SH-SY5Y (cell line): ENCODE results near the gene MS4A13.

Experiments used
- GATA2 ChIP-seq: IDR thresholded peaks from 2 replicates; pipeline ENCODE4 v1.6.1; 2011; ENCODE audit warnings: mild to moderate bottlenecking, low read depth, low read length
- GATA3 ChIP-seq: IDR thresholded peaks from 2 replicates; pipeline ENCODE4 v1.6.1; 2011; ENCODE audit warnings: low read depth, mild to moderate bottlenecking, low read length, moderate library complexity

Gene MS4A13

DNA sequence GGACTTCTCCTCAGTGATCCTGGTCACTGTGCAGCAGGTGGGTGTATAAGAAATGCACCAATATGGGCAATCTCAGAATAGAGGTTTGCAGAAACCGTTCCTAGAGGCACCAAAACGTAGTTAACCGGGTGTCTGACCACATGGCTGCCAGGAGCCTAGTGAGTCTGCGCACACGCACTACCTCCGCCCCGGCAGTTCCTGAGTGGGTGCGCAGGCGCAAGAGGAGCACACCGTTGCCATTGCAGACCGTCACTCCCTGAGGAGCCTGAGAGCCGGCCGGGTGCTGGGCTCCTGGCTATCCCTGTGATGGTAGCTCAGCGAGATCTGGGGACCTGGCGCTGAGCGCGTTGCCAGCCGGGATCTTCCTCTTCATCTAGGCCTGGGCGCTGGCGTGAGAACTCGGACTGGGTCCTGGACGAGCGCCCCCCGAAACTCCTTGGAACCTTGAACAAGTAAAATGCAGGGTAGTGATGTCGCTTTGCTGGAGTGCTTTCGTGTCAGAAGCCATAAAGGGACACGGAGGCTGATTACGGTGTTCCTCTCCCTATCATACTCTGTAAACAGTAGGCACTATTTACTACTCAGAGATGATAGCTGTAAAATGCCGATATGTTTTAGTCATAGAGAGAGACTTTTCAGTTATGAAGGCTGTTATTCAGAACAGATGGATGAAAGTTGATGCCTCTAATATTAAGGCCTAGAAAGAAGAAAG is at the start of gene MS4A13:
MS4A13 (plus strand) TSS at position 249 of the 712 bp plus-strand sequence. CDS start 2,692 bp downstream, outside the sequence.
- TF ChIP-seq GATA2, result no peak
- no peak for TF ChIP-seq GATA3

DNA sequence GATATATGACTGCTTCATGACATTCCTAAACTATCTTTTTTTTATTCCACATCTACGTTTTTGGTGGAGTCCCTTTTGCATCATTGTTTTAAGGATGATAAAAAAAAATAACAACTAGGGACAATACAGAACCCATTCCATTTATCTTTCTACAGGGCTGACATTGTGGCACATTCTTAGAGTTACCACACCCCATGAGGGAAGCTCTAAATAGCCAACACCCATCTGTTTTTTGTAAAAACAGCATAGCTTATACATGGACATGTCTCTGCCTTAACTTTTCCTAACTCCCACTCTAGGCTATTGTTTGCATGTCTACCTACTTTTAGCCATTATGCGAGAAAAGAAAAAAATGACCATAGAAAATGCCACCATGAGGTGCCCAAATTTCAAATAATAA is 46.4 kb upstream of the MS4A13 start:
- TF ChIP-seq GATA2 (no peak), GATA3 (no peak)

- no peak for TF ChIP-seq GATA3
- no peak for TF ChIP-seq GATA2
Measured at GRCh38 chr11:60469723-60470122, 45.5 kb upstream of the MS4A13 start.

DNA sequence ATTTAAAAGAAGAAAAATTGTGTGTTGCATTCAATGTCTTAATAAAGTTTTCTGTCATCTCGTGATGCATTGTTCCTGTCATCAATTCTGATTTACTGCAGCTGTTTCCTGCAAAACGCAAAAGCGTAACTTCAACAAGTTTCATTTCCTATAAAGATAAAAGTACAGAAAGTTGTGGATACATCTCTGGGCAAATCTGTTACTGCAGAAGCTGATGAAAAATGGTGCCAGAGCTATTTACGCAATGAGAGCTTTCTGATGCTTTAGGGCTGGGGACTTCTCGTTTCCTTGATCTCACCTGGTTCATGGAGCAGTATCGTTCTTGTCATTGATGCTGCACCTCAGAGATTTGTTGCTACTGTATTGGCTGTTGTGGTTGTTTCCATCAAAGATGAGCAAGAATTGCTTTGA is 38.2 kb upstream of the MS4A13 start:
- no peak for TF ChIP-seq GATA3
- no peak for TF ChIP-seq GATA2

DNA sequence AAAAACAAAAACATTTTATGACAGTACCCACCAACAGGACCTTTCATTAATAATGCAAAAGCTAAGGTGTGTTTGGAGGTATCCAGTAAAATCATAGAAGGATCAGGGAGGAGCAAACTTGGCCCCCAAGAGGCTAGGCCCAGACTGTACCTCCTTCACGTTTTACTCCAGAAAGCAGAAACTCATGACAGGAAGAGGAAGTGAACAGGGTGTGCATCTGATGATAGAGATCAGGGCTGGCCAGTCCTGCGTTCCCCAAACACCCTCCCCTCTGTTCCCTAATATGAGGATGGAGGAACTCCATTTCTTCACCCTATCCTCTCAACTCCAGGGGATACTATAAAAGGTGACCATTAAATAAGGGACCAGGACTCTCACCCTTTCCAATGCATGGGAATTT is 32.8 kb upstream of the MS4A13 start:
- TF ChIP-seq GATA3 (no peak), GATA2 (no peak)

GRCh38 chr11:60485987-60486386 is 29.2 kb upstream of the MS4A13 start:
- TF ChIP-seq GATA2 (no peak), GATA3 (no peak)

GRCh38 chr11:60492488-60493009 is 22.6 kb upstream of the MS4A13 start, which contains the start of gene MS4A12:
TSS of gene MS4A12 (plus strand) at chr11:60492778. CDS start at chr11:60497319, 4,541 bp downstream.
- no peak for TF ChIP-seq GATA2

- TF ChIP-seq GATA2 (no peak), GATA3 (no peak)
Measured at GRCh38 chr11:60493454-60493853, 21.7 kb upstream of the MS4A13 start.

GRCh38 chr11:60498399-60498798 is 16.8 kb upstream of the MS4A13 start:
- no peak for TF ChIP-seq GATA3
- no peak for TF ChIP-seq GATA2

DNA sequence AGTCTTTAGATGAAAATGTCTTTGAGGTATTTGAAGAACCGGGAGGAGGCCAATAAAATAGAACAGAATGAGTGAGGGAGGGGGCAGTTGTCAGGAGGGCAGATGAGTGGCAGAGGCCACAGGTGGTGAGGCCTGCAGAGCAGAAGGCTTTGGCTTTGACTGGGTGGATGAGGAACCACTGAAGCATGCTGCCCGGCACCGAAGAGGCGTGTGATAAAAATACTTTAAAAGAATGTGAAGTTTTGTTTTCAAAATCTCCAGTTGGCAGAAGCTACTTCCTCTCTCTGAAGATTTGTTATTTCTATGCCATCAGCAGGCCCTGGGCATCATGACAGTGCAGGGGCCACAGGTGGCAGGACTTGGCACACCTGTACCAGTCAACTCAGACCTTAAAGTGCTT is 16.3 kb upstream of the MS4A13 start:
- TF ChIP-seq GATA2, result no peak
- no peak for TF ChIP-seq GATA3

DNA sequence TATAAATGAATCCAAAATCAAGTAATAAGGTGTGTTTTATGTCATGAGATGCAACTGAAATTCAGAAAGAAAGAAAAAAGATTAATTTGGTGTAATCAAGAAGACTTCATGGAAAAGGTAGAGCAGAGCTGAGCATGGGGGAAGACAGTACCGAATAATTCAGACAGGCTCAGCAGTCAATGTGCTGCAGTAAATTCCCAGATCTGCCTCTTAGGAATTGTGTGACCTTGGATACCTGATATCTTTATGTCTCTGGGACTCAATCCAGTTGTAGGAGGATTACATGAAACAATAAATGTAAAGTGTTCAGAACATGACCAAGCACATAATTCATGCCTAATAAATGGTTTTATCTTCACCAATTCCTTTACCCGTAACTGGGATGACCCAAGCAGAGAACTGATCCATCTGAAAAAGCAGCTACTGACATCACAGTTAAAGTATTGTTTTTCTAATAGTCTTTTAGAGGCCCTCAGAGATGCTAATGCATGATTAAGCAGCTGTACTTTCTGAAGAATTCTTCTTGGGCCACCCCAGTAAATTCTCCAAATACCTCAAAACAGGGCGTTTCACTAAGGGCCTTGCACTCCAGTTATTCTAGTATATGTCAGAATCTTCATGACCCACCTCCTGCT is 14.8 kb upstream of the MS4A13 start:
- TF ChIP-seq GATA3 (no peak), GATA2 (no peak)

GRCh38 chr11:60502221-60502775 is 12.9 kb upstream of the MS4A13 start:
- TF ChIP-seq GATA3, result no peak
- no peak for TF ChIP-seq GATA2

DNA sequence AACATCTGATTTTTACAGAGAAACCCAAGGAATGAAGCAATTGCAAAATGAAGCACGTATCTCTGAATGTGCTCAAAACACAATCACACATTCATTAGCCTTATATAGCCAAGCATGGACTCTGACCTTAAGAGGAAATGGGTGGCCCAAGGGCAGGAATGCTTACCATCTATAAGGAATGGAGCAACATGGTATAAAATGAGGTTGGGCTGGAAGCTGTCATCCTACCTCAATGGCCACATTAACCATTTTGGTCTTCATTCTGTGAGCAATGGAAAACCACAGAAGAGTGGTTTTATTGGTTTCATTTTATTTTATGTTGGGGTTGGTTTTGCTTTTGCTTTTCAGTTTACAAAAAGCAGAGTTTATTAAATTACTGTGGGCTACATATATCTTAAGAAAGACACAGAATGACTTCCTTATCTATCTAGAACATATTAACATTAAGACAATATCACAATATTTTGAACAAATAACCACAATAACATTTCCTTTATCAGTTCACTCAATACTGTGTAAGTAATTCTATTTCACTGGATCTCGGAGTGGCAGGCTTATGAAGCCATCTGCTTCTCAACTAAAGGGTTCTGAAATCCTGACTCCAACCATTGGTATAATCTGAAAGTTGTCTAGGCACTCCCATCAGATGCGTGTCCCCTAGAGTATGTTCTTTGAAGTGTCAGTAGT is 10.8 kb upstream of the MS4A13 start:
- no peak for TF ChIP-seq GATA3
- TF ChIP-seq GATA2, result no peak

DNA sequence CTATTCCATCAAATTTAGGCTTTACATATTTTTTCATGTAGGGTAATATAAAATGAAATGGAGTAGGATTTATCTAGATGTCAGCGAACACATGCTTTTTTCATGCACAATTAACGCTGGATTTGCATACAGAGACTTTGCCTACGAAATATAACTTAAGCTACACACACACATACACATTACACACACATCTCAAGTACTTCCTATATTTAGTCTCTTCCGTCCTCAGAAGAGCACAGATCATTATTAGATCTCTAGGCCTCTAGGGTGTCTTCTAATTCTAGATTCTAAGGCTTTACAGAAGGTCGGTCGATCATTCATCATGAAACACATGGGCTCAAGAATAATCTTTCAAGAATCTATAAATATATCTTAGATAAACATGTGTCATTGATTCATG is 3.8 kb upstream of the MS4A13 start:
- TF ChIP-seq GATA3 (no peak), GATA2 (no peak)

DNA sequence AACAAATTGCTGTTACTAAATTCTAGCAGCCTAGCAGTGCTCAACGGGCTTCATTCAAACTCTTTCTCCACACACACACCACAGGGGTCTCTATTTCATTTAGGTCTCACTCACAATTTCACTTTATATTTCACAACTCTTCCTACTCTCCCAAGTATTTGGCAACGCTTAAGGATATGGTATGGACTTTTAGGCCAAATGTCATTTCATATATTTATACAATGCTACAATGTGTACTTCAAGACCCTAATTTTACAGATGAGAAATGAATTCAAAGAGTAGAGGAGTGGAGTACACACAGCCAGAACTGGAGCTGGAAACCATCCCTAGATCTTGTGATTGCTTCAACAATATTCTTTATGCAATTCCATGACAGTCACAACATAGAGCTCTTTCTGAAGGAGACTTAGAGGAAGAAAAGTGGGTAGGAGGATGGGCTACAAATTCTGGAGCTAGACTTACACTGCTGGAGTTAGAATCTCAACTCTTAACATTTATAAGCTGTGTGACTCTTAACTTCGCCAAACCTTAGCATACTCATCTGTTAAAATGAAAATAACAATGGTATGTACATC is 2.5 kb upstream of the MS4A13 start:
- TF ChIP-seq GATA3, result no peak
- TF ChIP-seq GATA2, result no peak
